Activated CD4-positive, alpha-beta T cell treated with anti-CD3 and anti-CD28 coated beads, Interleukin-2, amount 10 ng/mL, durations not matched to agents 24 days and 14 days (primary cell): ENCODE measurements around the gene GHRH. TPM values are rescaled to one million over a fixed set of nuclear protein-coding genes. Genes with fewer than 3 reads are reported as not detected.

Experiments used
- DNase-seq: peaks from one replicate; pipeline ENCODE4 v3.0.0; 2022
- H3K27ac Mint-ChIP-seq: one replicate; pipeline ENCODE4 v1.8.0; 2022; ENCODE audit warnings: mild to moderate bottlenecking, mixed read lengths
- H3K27me3 Mint-ChIP-seq: one replicate; pipeline ENCODE4 v1.8.0; 2022; ENCODE audit warnings: mixed read lengths
- H3K36me3 Mint-ChIP-seq: one replicate; pipeline ENCODE4 v1.8.0; 2022; ENCODE audit warnings: low read depth, mild to moderate bottlenecking, mixed read lengths
- H3K4me1 Mint-ChIP-seq: one replicate; pipeline ENCODE4 v1.8.0; 2021; ENCODE audit warnings: mixed read lengths
- H3K4me3 Mint-ChIP-seq: one replicate; pipeline ENCODE4 v1.8.0; 2022; ENCODE audit warnings: mild to moderate bottlenecking, moderate library complexity, mixed read lengths
- H3K9me3 Mint-ChIP-seq: one replicate; pipeline ENCODE4 v1.8.0; 2021; ENCODE audit warnings: mixed read lengths
- intact Hi-C: fragments of 100-400 bp; cut with micrococcal nuclease; formaldehyde crosslinking; loops from one replicate; pipeline ENCODE4 v1.15.1; 2023
- total RNA-seq: library from RNA; stranded (reverse); gene quantifications from 2 replicates; pipeline ENCODE4 v1.2.3, GENCODE V29; 2022

The GHRH gene
- not detected in 2 replicates for total RNA-seq

- Mint-ChIP-seq H3K4me1 (no peaks in the 10 kb centered on the region), H3K27me3 (peaks cover 2% of the 10 kb centered on the region), H3K36me3 (no peaks in the 10 kb centered on the region), H3K4me3 (no peak within 1 kb of the TSS), H3K9me3 (no peaks in the 10 kb centered on the region), H3K27ac (no peak within 1 kb of the TSS)
- no peak for DNase-seq
- intact Hi-C loops: no loop called here
Observed at GRCh38 chr20:37261714-37262113, at the start of gene GHRH. GHRH (minus strand) TSS chr20:37261814; CDS start chr20:37256889, 4,925 bp downstream.

- Mint-ChIP-seq H3K27me3 (no peaks in the 10 kb centered on the region), H3K4me1 (peaks cover 22% of the 10 kb centered on the region), H3K36me3 (peaks cover 27% of the 10 kb centered on the region), H3K4me3 (no peak overlapping the region), H3K27ac (no peak overlapping the region), H3K9me3 (no peaks in the 10 kb centered on the region)
- intact Hi-C loops: no loop called here
- DNase-seq: no peak
Observed at GRCh38 chr20:37310951-37311350, 49.3 kb upstream of the GHRH start.

- H3K4me3 Mint-ChIP-seq: no peak overlapping the region
- peaks cover 14% of the 10 kb centered on the region for H3K4me1 Mint-ChIP-seq
- H3K9me3 Mint-ChIP-seq: no peaks in the 10 kb centered on the region
- peaks cover 24% of the 10 kb centered on the region for H3K36me3 Mint-ChIP-seq
- no peak overlapping the region for H3K27ac Mint-ChIP-seq
- H3K27me3 Mint-ChIP-seq: no peaks in the 10 kb centered on the region
- intact Hi-C loops: no loop called here
- no peak for DNase-seq
Observed at GRCh38 chr20:37309936-37310590, 48.4 kb upstream of the GHRH start.

- Mint-ChIP-seq H3K4me1 (peaks cover 15% of the 10 kb centered on the region), H3K27ac (peak overlapping the region; percentile 53), H3K27me3 (no peaks in the 10 kb centered on the region), H3K9me3 (no peaks in the 10 kb centered on the region), H3K4me3 (no peak overlapping the region), H3K36me3 (peaks cover 30% of the 10 kb centered on the region)
- DNase-seq: no peak
- intact Hi-C loops: no loop called here
Observed at GRCh38 chr20:37309290-37309689, 47.7 kb upstream of the GHRH start.

GRCh38 chr20:37308086-37309050 lies 46.8 kb upstream of the GHRH start:
- DNase-seq: no peak
- Mint-ChIP-seq H3K4me3 (no peak overlapping the region), H3K9me3 (no peaks in the 10 kb centered on the region), H3K27ac (peak overlapping the region; percentile 23), H3K4me1 (peaks cover 11% of the 10 kb centered on the region), H3K27me3 (no peaks in the 10 kb centered on the region), H3K36me3 (peaks cover 33% of the 10 kb centered on the region)
- intact Hi-C loops: no loop called here

- no peak overlapping the region for H3K27ac Mint-ChIP-seq
Observed at GRCh38 chr20:37305839-37306238, 44.2 kb upstream of the GHRH start.

GRCh38 chr20:37305079-37305478 lies 43.5 kb upstream of the GHRH start:
- Mint-ChIP-seq H3K9me3 (no peaks in the 10 kb centered on the region), H3K4me1 (peaks cover 7% of the 10 kb centered on the region)

More at GRCh38 chr20:37305839-37306238, 44.2 kb upstream of the GHRH start:
- H3K36me3 Mint-ChIP-seq: peaks cover 45% of the 10 kb centered on the region
- no peaks in the 10 kb centered on the region for H3K9me3 Mint-ChIP-seq
- no peak for DNase-seq
- H3K4me3 Mint-ChIP-seq: no peak overlapping the region
- peaks cover 6% of the 10 kb centered on the region for H3K4me1 Mint-ChIP-seq
- intact Hi-C loops: no loop called here
- H3K27me3 Mint-ChIP-seq: no peaks in the 10 kb centered on the region

GRCh38 chr20:37303637-37304036 lies 42.0 kb upstream of the GHRH start:
- intact Hi-C loops: no loop called here
- Mint-ChIP-seq H3K27me3 (no peaks in the 10 kb centered on the region), H3K4me3 (no peak overlapping the region), H3K27ac (no peak overlapping the region), H3K36me3 (peaks cover 51% of the 10 kb centered on the region), H3K9me3 (no peaks in the 10 kb centered on the region), H3K4me1 (peaks cover 7% of the 10 kb centered on the region)
- DNase-seq: no peak

More at GRCh38 chr20:37305079-37305478, 43.5 kb upstream of the GHRH start:
- Mint-ChIP-seq H3K27ac (no peak overlapping the region), H3K36me3 (peaks cover 44% of the 10 kb centered on the region), H3K4me3 (no peak overlapping the region), H3K27me3 (no peaks in the 10 kb centered on the region)
- no peak for DNase-seq
- intact Hi-C loops: no loop called here

GRCh38 chr20:37302981-37303380 lies 41.4 kb upstream of the GHRH start:
- Mint-ChIP-seq H3K4me1 (peaks cover 8% of the 10 kb centered on the region), H3K9me3 (no peaks in the 10 kb centered on the region)
- DNase-seq: no peak

GRCh38 chr20:37301558-37301957 lies 39.9 kb upstream of the GHRH start:
- Mint-ChIP-seq H3K4me1 (peaks cover 12% of the 10 kb centered on the region), H3K27me3 (no peaks in the 10 kb centered on the region), H3K27ac (no peak overlapping the region), H3K9me3 (no peaks in the 10 kb centered on the region), H3K36me3 (peaks cover 57% of the 10 kb centered on the region), H3K4me3 (no peak overlapping the region)
- no peak for DNase-seq
- intact Hi-C loops: no loop called here

More at GRCh38 chr20:37302981-37303380, 41.4 kb upstream of the GHRH start:
- H3K27ac Mint-ChIP-seq: no peak overlapping the region
- no peaks in the 10 kb centered on the region for H3K27me3 Mint-ChIP-seq
- intact Hi-C loops: no loop called here
- H3K4me3 Mint-ChIP-seq: no peak overlapping the region
- H3K36me3 Mint-ChIP-seq: peaks cover 57% of the 10 kb centered on the region

- H3K9me3 Mint-ChIP-seq: no peaks in the 10 kb centered on the region
- no peak for DNase-seq
- H3K27ac Mint-ChIP-seq: no peak overlapping the region
- peaks cover 15% of the 10 kb centered on the region for H3K4me1 Mint-ChIP-seq
- intact Hi-C loops: no loop called here
- H3K4me3 Mint-ChIP-seq: no peak overlapping the region
- no peaks in the 10 kb centered on the region for H3K27me3 Mint-ChIP-seq
- peaks cover 53% of the 10 kb centered on the region for H3K36me3 Mint-ChIP-seq
Observed at GRCh38 chr20:37301120-37301519, 39.5 kb upstream of the GHRH start.

- Mint-ChIP-seq H3K4me1 (peaks cover 22% of the 10 kb centered on the region), H3K27me3 (no peaks in the 10 kb centered on the region), H3K36me3 (peaks cover 55% of the 10 kb centered on the region), H3K4me3 (no peak overlapping the region), H3K27ac (no peak overlapping the region), H3K9me3 (no peaks in the 10 kb centered on the region)
- intact Hi-C loops: loop anchor here (5.0 kb wide), 1 partner anchor 47 kb away; the partner anchor contains the start of gene SRC
- DNase-seq: no peak
Observed at GRCh38 chr20:37299718-37300528, 38.3 kb upstream of the GHRH start.

- no peak for DNase-seq
- H3K36me3 Mint-ChIP-seq: peaks cover 54% of the 10 kb centered on the region
- intact Hi-C loops: loop anchor here (5.0 kb wide), 1 partner anchor 49 kb away; the partner anchor contains the start of gene SRC
- peaks cover 32% of the 10 kb centered on the region for H3K4me1 Mint-ChIP-seq
- no peaks in the 10 kb centered on the region for H3K27me3 Mint-ChIP-seq
- H3K4me3 Mint-ChIP-seq: no peak overlapping the region
- no peaks in the 10 kb centered on the region for H3K9me3 Mint-ChIP-seq
- no peak overlapping the region for H3K27ac Mint-ChIP-seq
Observed at GRCh38 chr20:37298190-37298939, 36.8 kb upstream of the GHRH start.
